ENCODE results near the gene USP25.
"Not testable (repeated sequence)": the region's sequence is repeated elsewhere in the genome, so short reads cannot be mapped to it uniquely, and the experiment has no call there.

GRCh38 chr21:15738779-15739178, 9.0 kb downstream of the USP25 start:
- TF ChIP-seq CTCF, POLR2A (IDR thresholded peaks at IDR 0.05): not testable (repeated sequence)
